GM21529 (cell line): ENCODE data around the gene HMCES.
A peak's percentile ranks its signal among the peaks of the same experiment; 100 is the strongest.
"Not testable (repeated sequence)": the region's sequence is repeated elsewhere in the genome, so short reads cannot be mapped to it uniquely, and the experiment has no call there.

Experiments used
- ATAC-seq: cut with Tn5 transposase; IDR thresholded peaks from one replicate; pipeline ENCODE4 v1.9.1; 2021; ENCODE audit not compliant: unreplicated experiment

The HMCES gene

GRCh38 chr3:129256270-129256669 lies 22.4 kb upstream of the HMCES start:
- no peak for ATAC-seq

GRCh38 chr3:129257609-129258008 lies 21.1 kb upstream of the HMCES start:
- ATAC-seq: no peak

GRCh38 chr3:129259612-129260477 lies 18.8 kb upstream of the HMCES start:
- ATAC-seq: no peak

GRCh38 chr3:129260606-129261005 lies 18.1 kb upstream of the HMCES start:
- ATAC-seq: no peak

GRCh38 chr3:129261894-129262293 lies 16.8 kb upstream of the HMCES start:
- ATAC-seq: no peak

GRCh38 chr3:129263161-129263910 lies 15.3 kb upstream of the HMCES start:
- ATAC-seq: no peak

- not testable (repeated sequence) for ATAC-seq
These were observed 13.7 kb upstream of the HMCES start for GRCh38 chr3:129264994-129265393.

GRCh38 chr3:129266651-129267050 lies 12.0 kb upstream of the HMCES start:
- no peak for ATAC-seq

- ATAC-seq: no peak
These were observed 10.3 kb upstream of the HMCES start for GRCh38 chr3:129268396-129268795.

- ATAC-seq: no peak
These were observed 7.0 kb upstream of the HMCES start for GRCh38 chr3:129271674-129272073.

GRCh38 chr3:129276385-129276784 lies 2.3 kb upstream of the HMCES start:
- ATAC-seq: peak; percentile 87

GRCh38 chr3:129277829-129278271 lies 820 bp upstream of the HMCES start:
- no peak for ATAC-seq

- ATAC-seq: peak; percentile 1
These were observed 566 bp downstream of the HMCES start for GRCh38 chr3:129278966-129279906.

GRCh38 chr3:129280183-129280582 lies 1.5 kb downstream of the HMCES start:
- ATAC-seq: no peak

GRCh38 chr3:129281726-129282125 lies 3.1 kb downstream of the HMCES start:
- ATAC-seq: no peak

GRCh38 chr3:129282727-129283327 lies 4.2 kb downstream of the HMCES start:
- ATAC-seq: peak; percentile 67

- ATAC-seq: no peak
These were observed 7.4 kb downstream of the HMCES start for GRCh38 chr3:129286081-129286480.

- ATAC-seq: no peak
These were observed 9.8 kb downstream of the HMCES start for GRCh38 chr3:129288446-129288845.

- ATAC-seq: no peak
These were observed 10.7 kb downstream of the HMCES start for GRCh38 chr3:129289201-129289921.
